GM21529 (cell line): ENCODE measurements around the gene KIF2C.
A peak's percentile ranks its signal among the peaks of the same experiment; 100 is the strongest.
"Not testable (repeated sequence)": the region's sequence is repeated elsewhere in the genome, so short reads cannot be mapped to it uniquely, and the experiment has no call there.

Experiments used
- ATAC-seq: cut with Tn5 transposase; IDR thresholded peaks from one replicate; pipeline ENCODE4 v1.9.1; 2021; ENCODE audit not compliant: unreplicated experiment

Gene KIF2C

DNA sequence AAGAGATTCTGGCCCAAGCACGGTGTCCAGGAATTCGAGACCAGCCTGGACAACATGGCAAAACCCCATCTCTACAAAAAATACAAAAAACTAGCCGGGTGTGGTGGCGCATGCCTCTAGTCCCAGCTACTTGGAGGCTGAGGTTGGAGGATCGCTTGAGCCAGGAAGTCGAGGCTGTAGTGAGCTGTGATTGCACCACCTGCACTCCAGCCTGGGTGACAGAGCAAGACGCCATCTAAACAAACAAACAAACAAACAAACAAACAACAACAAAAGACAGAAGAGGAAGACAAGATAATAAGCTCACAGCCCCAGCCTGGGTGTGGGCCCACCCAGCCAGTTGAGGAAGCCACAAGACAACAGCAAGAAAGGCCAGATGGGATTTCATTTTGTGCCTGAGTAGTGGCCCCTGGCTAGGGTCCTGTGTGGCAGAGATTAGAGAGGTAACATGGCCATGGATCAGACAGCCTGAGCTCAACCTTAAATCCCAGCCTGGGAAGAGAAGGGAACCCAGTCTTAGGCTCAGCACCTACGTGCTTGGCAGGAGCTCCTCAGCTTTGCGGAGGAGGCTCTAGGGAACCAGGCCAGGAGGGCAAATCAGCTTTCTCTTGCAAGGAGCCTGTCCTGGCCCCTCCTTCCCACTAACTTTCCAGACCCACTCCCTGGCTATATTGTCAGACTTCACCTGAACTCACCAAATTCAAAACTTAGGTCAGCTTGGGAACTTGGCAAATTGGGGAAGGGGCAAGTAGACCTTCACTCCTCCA, 53.3 kb downstream of the KIF2C start:
- no peak for ATAC-seq

DNA sequence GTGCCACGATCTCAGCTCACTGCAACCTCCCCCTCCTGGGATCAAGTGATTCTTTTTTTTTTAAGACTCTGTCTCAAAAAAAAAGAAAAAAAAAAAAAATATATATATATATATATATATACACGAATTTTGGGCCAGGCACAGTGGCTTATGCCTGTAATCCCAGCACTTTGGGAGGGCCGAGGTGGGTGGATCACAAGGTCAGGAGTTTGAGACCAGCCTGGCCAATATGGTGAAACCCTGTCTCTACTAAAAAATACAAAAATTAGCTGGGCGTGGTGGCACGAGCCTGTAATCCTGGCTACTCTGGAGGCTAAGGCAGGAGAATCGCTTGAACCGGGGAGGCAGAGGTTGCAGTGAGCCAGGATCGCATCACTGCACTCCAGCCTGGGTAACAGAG, 58.2 kb downstream of the KIF2C start:
- not testable (repeated sequence) for ATAC-seq

- no peak for ATAC-seq
Observed at GRCh38 chr1:44798481-44799365, 59.1 kb downstream of the KIF2C start.

GRCh38 chr1:44799770-44800584, 60.3 kb downstream of the KIF2C start, which contains the start of gene PLK3:
PLK3 (plus strand) TSS chr1:44800377; CDS start chr1:44800464, 87 bp downstream.
- ATAC-seq, result peak; percentile 80

DNA sequence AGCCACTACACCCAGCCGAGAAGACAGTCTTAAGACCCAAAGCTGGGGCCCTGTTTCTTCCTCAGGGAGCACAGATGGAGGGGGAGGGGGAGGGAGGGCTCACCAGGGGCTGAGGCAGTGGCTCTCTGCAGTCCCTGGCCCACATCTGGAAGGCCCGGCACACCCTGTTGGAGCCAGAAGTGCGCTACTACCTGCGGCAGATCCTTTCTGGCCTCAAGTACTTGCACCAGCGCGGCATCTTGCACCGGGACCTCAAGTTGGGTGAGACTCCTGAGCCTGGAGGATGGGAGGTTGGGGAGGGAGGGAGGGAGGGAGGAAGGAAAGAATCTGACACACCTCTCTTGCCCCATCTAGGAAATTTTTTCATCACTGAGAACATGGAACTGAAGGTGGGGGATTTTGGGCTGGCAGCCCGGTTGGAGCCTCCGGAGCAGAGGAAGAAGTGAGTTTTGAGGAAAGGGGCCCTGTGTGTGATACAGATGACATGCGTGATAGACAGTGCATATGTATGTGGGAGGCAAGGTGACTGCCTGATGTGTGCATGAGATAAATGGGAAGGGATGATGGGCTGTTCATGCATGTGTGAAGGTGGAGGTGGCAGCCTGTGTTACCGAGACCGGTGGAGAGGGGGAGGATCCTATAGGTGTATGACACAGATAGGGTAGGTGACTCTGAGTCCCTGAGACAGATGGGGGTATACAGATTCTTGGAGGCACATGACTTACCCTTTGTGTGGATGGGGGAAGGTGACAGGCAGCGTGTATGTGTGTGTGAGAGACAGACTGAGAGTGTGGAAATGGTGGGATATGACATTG, 62.1 kb downstream of the KIF2C start:
- ATAC-seq, result no peak

- ATAC-seq, result no peak
Observed at GRCh38 chr1:44802306-44803061, 62.8 kb downstream of the KIF2C start.

- ATAC-seq, result no peak
Observed at GRCh38 chr1:44803062-44803311, 63.4 kb downstream of the KIF2C start.

DNA sequence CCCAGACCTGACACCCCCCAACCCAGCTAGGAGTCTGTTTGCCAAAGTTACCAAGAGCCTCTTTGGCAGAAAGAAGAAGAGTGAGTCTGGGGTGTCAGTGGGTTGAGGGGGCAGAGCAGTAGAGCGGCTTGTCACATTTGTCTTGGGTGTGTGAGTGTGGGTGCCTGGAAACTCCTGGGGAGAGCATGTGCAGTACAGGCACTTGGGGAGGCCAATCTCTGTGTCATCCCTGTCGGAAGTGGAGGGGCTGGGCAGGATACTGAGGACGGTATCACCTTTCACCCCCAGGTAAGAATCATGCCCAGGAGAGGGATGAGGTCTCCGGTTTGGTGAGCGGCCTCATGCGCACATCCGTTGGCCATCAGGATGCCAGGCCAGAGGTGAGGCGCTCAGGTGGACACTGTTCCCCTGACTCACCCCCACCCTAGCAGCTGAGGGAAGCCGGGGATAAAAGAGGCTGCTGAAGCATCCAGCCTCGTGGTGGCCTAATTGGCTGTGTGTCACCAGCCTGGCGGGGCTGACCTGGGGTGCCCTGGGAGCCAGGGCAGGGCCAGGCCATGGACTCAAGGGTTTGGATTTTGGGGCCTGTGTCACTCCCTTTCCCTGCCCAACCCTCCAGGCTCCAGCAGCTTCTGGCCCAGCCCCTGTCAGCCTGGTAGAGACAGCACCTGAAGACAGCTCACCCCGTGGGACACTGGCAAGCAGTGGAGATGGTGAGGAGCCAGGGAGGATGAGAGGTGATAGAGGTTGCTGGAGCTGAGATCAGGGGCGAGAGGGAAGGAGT, 63.9 kb downstream of the KIF2C start:
- ATAC-seq, result no peak

GRCh38 chr1:44805311-44806024, 65.8 kb downstream of the KIF2C start:
- ATAC-seq, result no peak

- ATAC-seq, result no peak
Observed at GRCh38 chr1:44806025-44806703, 66.5 kb downstream of the KIF2C start.

GRCh38 chr1:44806704-44807363, 67.2 kb downstream of the KIF2C start, which contains the start of gene DYNLT4:
DYNLT4 (minus strand) TSS chr1:44807351; CDS start chr1:44806668, 683 bp downstream.
- no peak for ATAC-seq

- peak; percentile 34 for ATAC-seq
Observed at GRCh38 chr1:44807364-44808062, 67.9 kb downstream of the KIF2C start.

DNA sequence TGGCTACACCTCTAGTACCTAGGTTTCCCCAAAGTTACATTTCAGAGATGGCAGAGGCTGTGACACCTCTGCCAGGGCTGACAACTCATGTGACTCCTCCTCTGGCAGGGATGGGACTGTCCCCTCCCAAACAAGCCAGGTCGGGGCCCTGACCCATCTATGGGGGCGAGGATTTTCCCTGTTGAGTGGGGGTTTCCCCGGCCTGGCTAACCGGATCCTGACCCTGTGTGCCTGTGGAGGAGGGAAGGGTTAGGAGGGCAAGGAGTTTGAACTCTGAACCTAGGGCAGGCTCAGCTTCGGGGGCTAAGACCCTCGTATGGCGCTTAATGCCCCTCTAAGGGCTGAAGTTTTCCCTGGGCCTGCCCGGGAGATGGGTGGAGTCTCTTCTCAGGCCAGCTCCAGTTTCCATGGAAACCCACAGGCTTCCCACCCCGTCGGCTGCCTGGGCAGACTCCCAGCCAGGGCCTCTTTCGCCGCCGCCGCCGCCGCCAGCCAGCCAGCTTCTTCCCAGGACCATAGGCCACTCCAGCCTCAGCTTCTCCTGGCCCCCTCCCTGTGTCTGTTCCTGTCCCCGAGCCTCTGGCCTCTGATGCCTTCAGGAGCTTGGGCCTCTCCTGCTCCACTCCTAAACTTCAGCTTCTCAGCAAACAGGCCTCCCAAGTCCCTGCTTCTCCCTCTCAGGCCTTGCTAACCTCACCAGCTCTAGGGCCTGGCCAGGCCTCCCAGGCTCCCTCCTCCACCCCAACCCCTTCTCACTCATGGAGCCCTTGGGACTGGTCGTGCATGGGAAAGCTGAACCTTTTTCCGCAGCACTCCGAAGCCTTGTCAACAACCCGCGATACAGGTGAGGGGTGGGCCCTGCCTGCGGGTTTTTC, 68.7 kb downstream of the KIF2C start, which contains the start of gene BTBD19:
Gene BTBD19 (plus strand): TSS at position 461 of the 875 bp plus-strand sequence. CDS start 298 bp downstream, at position 759.
- ATAC-seq, result peak; percentile 28

DNA sequence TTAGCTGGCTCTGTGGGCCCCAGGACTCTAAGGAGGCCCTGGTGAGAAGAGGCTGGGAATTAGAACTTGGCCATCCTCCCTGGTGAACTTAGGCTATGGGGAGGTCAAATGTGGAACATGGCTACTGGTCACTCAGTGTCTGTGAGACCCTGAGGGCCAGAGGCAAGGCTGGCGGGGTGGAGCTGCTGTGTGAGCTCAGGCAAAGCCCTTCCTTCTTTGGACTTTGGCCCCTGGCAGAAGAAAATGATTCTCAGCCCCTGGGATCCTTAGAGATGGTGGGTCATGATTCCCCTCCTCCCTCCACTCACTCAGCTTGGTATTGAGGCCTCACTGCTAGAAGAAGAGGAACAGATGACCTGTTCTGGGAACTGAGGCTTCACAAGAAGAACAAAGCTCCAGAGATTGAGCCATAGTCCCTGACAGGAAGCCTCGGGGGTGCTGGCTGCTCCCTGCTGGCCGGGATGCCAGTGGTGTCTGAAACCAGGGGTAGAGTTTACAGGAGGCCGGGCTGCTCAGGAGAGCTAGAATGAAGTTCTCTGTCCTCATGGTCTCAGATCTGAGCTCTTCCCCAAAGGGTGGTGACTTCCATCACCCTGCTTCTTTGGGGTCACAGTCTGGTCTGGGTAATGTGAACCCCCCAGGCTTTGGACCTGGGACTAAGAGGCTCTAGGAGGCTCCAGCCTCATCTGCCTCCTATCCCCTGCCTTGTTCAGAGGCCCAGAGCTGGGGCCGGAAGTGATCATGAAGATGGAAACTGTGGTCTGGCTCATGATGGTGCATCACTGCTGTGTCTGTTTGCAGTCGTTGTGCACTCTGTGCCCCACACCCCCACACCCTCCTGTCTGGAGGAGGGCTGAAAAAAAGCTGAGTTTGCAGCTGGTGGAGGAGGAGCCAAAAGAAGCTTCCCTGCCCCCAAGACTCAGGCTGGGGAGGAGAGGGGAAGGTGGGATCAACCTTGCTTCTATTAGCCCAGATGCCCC, 69.6 kb downstream of the KIF2C start:
- ATAC-seq, result peak; percentile 60
